Mesendoderm (in vitro differentiated cells): Measurements from ENCODE around the gene AK4.
A peak's percentile ranks its signal among the peaks of the same experiment; 100 is the strongest.

Source experiments
- DNase-seq: peaks from one replicate; pipeline ENCODE4 v3.0.0; 2013
- H2AK5ac ChIP-seq: 2 replicates; pipeline ENCODE4 v1.6.1; 2013; ENCODE audit warnings: low read length, inconsistent platforms
- H2BK120ac ChIP-seq: 2 replicates; pipeline ENCODE4 v1.6.1; 2013; ENCODE audit warnings: low read depth, mild to moderate bottlenecking, low read length, moderate library complexity, mixed read lengths
- H2BK15ac ChIP-seq: replicated peaks from 2 replicates; pipeline ENCODE4 v1.6.1; 2013; ENCODE audit warnings: low read depth, mild to moderate bottlenecking, moderate library complexity
- H2BK5ac ChIP-seq: 2 replicates; pipeline ENCODE4 v1.6.1; 2013; ENCODE audit warnings: low read length, inconsistent platforms
- H3K18ac ChIP-seq: 2 replicates; pipeline ENCODE4 v1.6.1; 2013; ENCODE audit warnings: mild to moderate bottlenecking, low read length, mixed read lengths
- H3K23ac ChIP-seq: one replicate; pipeline ENCODE4 v1.6.1; 2013; ENCODE audit warnings: low read length
- H3K27ac ChIP-seq: 2 replicates; pipeline ENCODE4 v1.5.1; 2013; ENCODE audit warnings: low read depth, mild to moderate bottlenecking, inconsistent platforms, low read length, moderate library complexity
- H3K27me3 ChIP-seq: 2 replicates; pipeline ENCODE4 v1.6.1; 2013; ENCODE audit warnings: low read length, control low read depth, mild to moderate bottlenecking, inconsistent platforms; ENCODE audit not compliant: insufficient read depth, poor library complexity
- H3K36me3 ChIP-seq: 2 replicates; pipeline ENCODE4 v1.6.1; 2013; ENCODE audit warnings: low read length, inconsistent platforms; ENCODE audit not compliant: control insufficient read depth, insufficient read depth
- H3K4ac ChIP-seq: one replicate; pipeline ENCODE4 v1.6.1; 2013; ENCODE audit warnings: low read depth, mild to moderate bottlenecking, low read length, moderate library complexity
- H3K4me1 ChIP-seq: 2 replicates; pipeline ENCODE4 v1.6.1; 2013; ENCODE audit warnings: low read depth, low read length, inconsistent platforms; ENCODE audit not compliant: control insufficient read depth
- H3K4me2 ChIP-seq: 2 replicates; pipeline ENCODE4 v1.6.1; 2013; ENCODE audit warnings: low read length
- H3K4me3 ChIP-seq: 2 replicates; pipeline ENCODE4 v1.5.1; 2013; ENCODE audit warnings: mild to moderate bottlenecking, low read length
- H3K56ac ChIP-seq: one replicate; pipeline ENCODE4 v1.6.1; 2013; ENCODE audit warnings: low read length
- H3K79me1 ChIP-seq: 2 replicates; pipeline ENCODE4 v1.6.1; 2013; ENCODE audit warnings: low read length, inconsistent platforms
- H3K79me2 ChIP-seq: 2 replicates; pipeline ENCODE4 v1.6.1; 2013; ENCODE audit warnings: mild to moderate bottlenecking, low read length; ENCODE audit not compliant: control insufficient read depth, insufficient read depth
- H3K9ac ChIP-seq: 2 replicates; pipeline ENCODE4 v1.6.1; 2013; ENCODE audit warnings: low read length, inconsistent platforms
- H4K5ac ChIP-seq: one replicate; pipeline ENCODE4 v1.6.1; 2013; ENCODE audit warnings: low read length
- H4K8ac ChIP-seq: one replicate; pipeline ENCODE4 v1.6.1; 2013; ENCODE audit warnings: low read depth, mild to moderate bottlenecking, control low read depth, low read length, moderate library complexity
- WGBS: extraction: QIAGEN DNeasy Blood & Tissue Kit; methylation state at CpG from one replicate; pipeline ENCODE4 v1.1.7; 2013; ENCODE audit warnings: low lambda C conversion rate, missing lambda C conversion rate; ENCODE audit not compliant: insufficient coverage; ENCODE audit errors: extremely low coverage; 5-methylcytosine and 5-hydroxymethylcytosine counted together

Gene AK4

GRCh38 chr1:65174585-65174984 lies 26.6 kb downstream of the AK4 start:
- Histone ChIP-seq H3K4me1 (peaks cover 4% of the 10 kb centered on the region), H3K4me3 (no peak overlapping the region)

GRCh38 chr1:65175171-65176055 lies 27.4 kb downstream of the AK4 start:
- Histone ChIP-seq H3K4ac (no peak overlapping the region), H4K8ac (no peak overlapping the region), H3K4me2 (no peak overlapping the region), H2AK5ac (peak overlapping the region; percentile 19), H3K4me1 (peaks cover 4% of the 10 kb centered on the region), H2BK120ac (no peak overlapping the region), H3K56ac (peak overlapping the region; percentile 10), H3K18ac (no peak overlapping the region), H2BK5ac (no peak overlapping the region), H3K27ac (no peak overlapping the region), H3K79me1 (no peaks in the 10 kb centered on the region), H3K9ac (peak overlapping the region; percentile 10), H3K36me3 (no peaks in the 10 kb centered on the region), H3K4me3 (no peak overlapping the region), H3K23ac (no peak overlapping the region), H4K5ac (no peak overlapping the region), H3K79me2 (peaks cover 17% of the 10 kb centered on the region), H3K27me3 (no peaks in the 10 kb centered on the region), H2BK15ac (no peak overlapping the region)
- DNase-seq = no peak
- WGBS = no CpG with 5 or more reads among the region's 13 CpGs

More at GRCh38 chr1:65174585-65174984, 26.6 kb downstream of the AK4 start:
- H2AK5ac ChIP-seq = no peak overlapping the region
- no peak overlapping the region for H2BK15ac ChIP-seq
- no CpG with 5 or more reads among the region's 3 CpGs for WGBS
- no peak overlapping the region for H3K4ac ChIP-seq
- no peak overlapping the region for H3K18ac ChIP-seq
- no peak overlapping the region for H3K23ac ChIP-seq
- H2BK5ac ChIP-seq = no peak overlapping the region
- H4K5ac ChIP-seq = no peak overlapping the region
- no peaks in the 10 kb centered on the region for H3K27me3 ChIP-seq
- DNase-seq = no peak
- H3K56ac ChIP-seq = peak overlapping the region; percentile 17
- H2BK120ac ChIP-seq = no peak overlapping the region
- H3K4me2 ChIP-seq = no peak overlapping the region
- H4K8ac ChIP-seq = no peak overlapping the region
- no peak overlapping the region for H3K9ac ChIP-seq
- H3K79me2 ChIP-seq = peaks cover 13% of the 10 kb centered on the region
- H3K27ac ChIP-seq = no peak overlapping the region
- H3K36me3 ChIP-seq = no peaks in the 10 kb centered on the region
- no peaks in the 10 kb centered on the region for H3K79me1 ChIP-seq

- Histone ChIP-seq H3K79me2 (peaks cover 18% of the 10 kb centered on the region), H3K27me3 (no peaks in the 10 kb centered on the region), H3K4me1 (peaks cover 4% of the 10 kb centered on the region), H3K4me2 (no peak overlapping the region), H3K56ac (no peak overlapping the region), H2BK120ac (no peak overlapping the region), H3K9ac (no peak overlapping the region), H3K18ac (no peak overlapping the region), H3K79me1 (no peaks in the 10 kb centered on the region), H2BK5ac (no peak overlapping the region), H2BK15ac (no peak overlapping the region), H4K5ac (no peak overlapping the region), H3K4ac (no peak overlapping the region), H3K4me3 (no peak overlapping the region), H3K36me3 (no peaks in the 10 kb centered on the region), H2AK5ac (no peak overlapping the region), H4K8ac (no peak overlapping the region), H3K23ac (no peak overlapping the region), H3K27ac (no peak overlapping the region)
- WGBS = no CpG with 5 or more reads among the region's 2 CpGs
- no peak for DNase-seq
Observed at GRCh38 chr1:65176056-65176450, 28.1 kb downstream of the AK4 start.

DNA sequence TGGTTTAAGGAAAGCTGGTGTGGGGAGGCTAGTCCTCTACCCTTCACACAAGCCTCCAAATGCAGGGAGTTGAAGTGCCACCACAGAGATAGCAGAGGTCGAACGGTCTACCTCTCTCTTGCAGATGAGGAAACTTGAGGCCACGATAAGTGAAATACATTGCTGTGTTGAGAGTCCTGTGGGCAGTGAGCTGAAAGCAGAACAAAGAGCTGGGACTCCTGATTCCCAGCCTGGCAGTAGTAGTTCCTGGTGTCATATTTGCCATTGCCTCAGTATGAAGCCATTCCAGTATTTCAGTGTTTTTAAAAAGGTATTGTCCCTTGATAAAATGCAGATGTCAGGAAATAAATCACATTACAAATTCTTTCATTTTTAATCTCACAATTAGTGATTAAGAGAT lies 28.6 kb downstream of the AK4 start:
- Histone ChIP-seq H3K4me1 (peaks cover 4% of the 10 kb centered on the region), H3K27ac (no peak overlapping the region), H3K4me2 (no peak overlapping the region), H2AK5ac (no peak overlapping the region), H4K5ac (no peak overlapping the region), H3K27me3 (no peaks in the 10 kb centered on the region), H3K36me3 (no peaks in the 10 kb centered on the region), H3K9ac (no peak overlapping the region), H3K79me1 (no peaks in the 10 kb centered on the region), H3K4ac (no peak overlapping the region), H3K79me2 (peaks cover 19% of the 10 kb centered on the region), H3K4me3 (no peak overlapping the region), H2BK5ac (no peak overlapping the region), H3K23ac (no peak overlapping the region), H4K8ac (no peak overlapping the region), H3K56ac (no peak overlapping the region), H2BK15ac (no peak overlapping the region), H2BK120ac (no peak overlapping the region), H3K18ac (no peak overlapping the region)
- no CpG with 5 or more reads among the region's 3 CpGs for WGBS
- DNase-seq = no peak

DNA sequence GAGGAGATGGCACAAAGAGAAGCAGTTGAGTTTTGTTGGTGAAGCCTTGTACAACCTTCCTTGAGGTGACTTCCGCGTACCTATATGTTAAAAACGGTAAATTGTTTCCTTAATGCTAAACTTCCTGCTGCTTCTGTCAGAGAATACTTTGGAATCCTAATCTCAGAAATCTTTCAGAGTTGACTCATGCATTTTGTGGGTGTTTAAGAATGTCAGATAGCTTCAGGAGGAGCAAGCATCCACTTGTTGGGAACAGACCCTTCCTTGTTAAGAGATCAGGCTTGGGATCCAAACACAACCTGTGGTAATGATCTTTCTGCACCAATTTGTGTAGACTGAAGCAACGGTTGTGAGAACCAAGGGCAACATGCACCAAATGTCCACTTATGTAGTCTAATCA lies 29.5 kb downstream of the AK4 start:
- no peak overlapping the region for H2AK5ac ChIP-seq
- H3K4me2 ChIP-seq = no peak overlapping the region
- no peaks in the 10 kb centered on the region for H3K36me3 ChIP-seq
- H4K5ac ChIP-seq = no peak overlapping the region
- H3K23ac ChIP-seq = no peak overlapping the region
- H3K9ac ChIP-seq = no peak overlapping the region
- no peak overlapping the region for H2BK5ac ChIP-seq
- H4K8ac ChIP-seq = no peak overlapping the region
- no peak overlapping the region for H3K4ac ChIP-seq
- DNase-seq = peak; percentile 84
- H3K56ac ChIP-seq = no peak overlapping the region
- H3K4me1 ChIP-seq = peaks cover 4% of the 10 kb centered on the region
- no peaks in the 10 kb centered on the region for H3K27me3 ChIP-seq
- H2BK120ac ChIP-seq = no peak overlapping the region
- H3K18ac ChIP-seq = no peak overlapping the region
- WGBS = no CpG with 5 or more reads among the region's 4 CpGs
- no peak overlapping the region for H3K27ac ChIP-seq
- peaks cover 20% of the 10 kb centered on the region for H3K79me2 ChIP-seq
- H2BK15ac ChIP-seq = no peak overlapping the region
- no peaks in the 10 kb centered on the region for H3K79me1 ChIP-seq
- no peak overlapping the region for H3K4me3 ChIP-seq
